Stomach (tissue), 4 donors: ENCODE data around the gene KSR2.

ENCODE experiments used
- CTCF ChIP-seq, 7 experiments: fragments of 450-650 bp in 4 of 7; fragments of 200-600 bp in 3 of 7; sonication (generic) in 3 of 7; IDR thresholded peaks; one replicate each; pipeline ENCODE4 v1.5.1; 2016 to 2019; ENCODE audit warnings: antibody characterized with exemption in 7 of 7, control low read depth in 2 of 7, mild to moderate bottlenecking in 1 of 7
- POLR2A ChIP-seq, 4 donors: fragments of 450-650 bp; IDR thresholded peaks; one replicate each; pipeline ENCODE4 v1.6.1; 2016; ENCODE audit warnings: antibody characterized with exemption in 4 of 4, control low read depth in 2 of 4, mild to moderate bottlenecking in 1 of 4, moderate library complexity in 1 of 4
- POLR2AphosphoS5 ChIP-seq, 3 donors: sonication (generic); formaldehyde crosslinking; IDR thresholded peaks; one replicate each; pipeline ENCODE4 v1.6.1; 2016; ENCODE audit warnings: antibody characterized with exemption in 3 of 3

DNA sequence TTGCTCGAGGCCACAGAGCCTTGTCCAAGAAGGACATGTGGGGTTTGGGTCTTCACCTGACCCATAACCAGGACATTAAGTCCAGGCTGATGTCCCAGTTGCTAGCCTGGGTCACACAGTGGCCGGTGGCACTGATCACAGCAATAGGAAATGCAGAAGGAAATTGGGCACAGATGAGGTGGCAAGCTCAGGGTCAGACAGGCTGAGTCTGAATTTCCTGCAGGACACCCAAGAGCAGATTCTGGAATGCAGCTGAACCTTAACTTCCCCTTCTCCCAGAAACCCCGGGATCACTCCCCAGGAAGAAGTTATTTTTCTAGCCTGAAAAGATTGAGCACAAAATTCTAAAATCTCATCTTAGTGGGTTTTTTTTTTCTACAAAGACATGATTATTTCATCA, 199.9 kb downstream of the KSR2 start:
- TF ChIP-seq CTCF (IDR thresholded peaks at IDR 0.05) (no peak), POLR2A (IDR thresholded peaks at IDR 0.05) (no peak), POLR2AphosphoS5 (IDR thresholded peaks at IDR 0.05) (no peak)
